ENCODE results near the gene TRIM72.
"Not testable (repeated sequence)": the region's sequence is repeated elsewhere in the genome, so short reads cannot be mapped to it uniquely, and the experiment has no call there.

TRIM72 gene

GRCh38 chr16:31215287-31216162 is 1.6 kb downstream of the TRIM72 start:
- peak; percentile 38 for DNase-seq

GRCh38 chr16:31216422-31217135 is 2.7 kb downstream of the TRIM72 start, which contains the start of gene PYDC1:
Gene PYDC1, minus strand, starts transcription at chr16:31217135. Its CDS starts 107 bp downstream, at chr16:31217028.
- peak; percentile 37 for DNase-seq

- no peak for DNase-seq
Measured at GRCh38 chr16:31217136-31217530, 3.2 kb downstream of the TRIM72 start.

DNA sequence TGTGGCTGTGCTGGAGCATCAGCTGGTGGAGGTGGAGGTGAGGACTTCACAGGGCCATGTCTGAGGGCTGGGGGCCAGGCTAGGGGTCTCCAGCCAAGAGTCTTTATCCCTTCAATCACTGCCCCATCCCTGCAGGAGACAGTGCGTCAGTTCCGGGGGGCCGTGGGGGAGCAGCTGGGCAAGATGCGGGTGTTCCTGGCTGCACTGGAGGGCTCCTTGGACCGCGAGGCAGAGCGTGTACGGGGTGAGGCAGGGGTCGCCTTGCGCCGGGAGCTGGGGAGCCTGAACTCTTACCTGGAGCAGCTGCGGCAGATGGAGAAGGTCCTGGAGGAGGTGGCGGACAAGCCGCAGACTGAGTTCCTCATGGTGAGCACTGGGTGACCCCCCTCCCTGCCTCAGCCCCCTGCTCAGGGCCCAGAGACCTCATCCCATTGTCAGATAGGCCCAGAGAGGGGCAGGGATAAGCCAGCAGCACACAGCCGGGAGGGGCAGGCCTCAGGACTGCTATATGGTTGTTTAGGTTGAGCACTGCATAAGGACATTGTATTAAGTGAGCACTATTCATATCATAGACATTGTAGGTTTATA is 5.3 kb downstream of the TRIM72 start:
- no peak for DNase-seq

DNA sequence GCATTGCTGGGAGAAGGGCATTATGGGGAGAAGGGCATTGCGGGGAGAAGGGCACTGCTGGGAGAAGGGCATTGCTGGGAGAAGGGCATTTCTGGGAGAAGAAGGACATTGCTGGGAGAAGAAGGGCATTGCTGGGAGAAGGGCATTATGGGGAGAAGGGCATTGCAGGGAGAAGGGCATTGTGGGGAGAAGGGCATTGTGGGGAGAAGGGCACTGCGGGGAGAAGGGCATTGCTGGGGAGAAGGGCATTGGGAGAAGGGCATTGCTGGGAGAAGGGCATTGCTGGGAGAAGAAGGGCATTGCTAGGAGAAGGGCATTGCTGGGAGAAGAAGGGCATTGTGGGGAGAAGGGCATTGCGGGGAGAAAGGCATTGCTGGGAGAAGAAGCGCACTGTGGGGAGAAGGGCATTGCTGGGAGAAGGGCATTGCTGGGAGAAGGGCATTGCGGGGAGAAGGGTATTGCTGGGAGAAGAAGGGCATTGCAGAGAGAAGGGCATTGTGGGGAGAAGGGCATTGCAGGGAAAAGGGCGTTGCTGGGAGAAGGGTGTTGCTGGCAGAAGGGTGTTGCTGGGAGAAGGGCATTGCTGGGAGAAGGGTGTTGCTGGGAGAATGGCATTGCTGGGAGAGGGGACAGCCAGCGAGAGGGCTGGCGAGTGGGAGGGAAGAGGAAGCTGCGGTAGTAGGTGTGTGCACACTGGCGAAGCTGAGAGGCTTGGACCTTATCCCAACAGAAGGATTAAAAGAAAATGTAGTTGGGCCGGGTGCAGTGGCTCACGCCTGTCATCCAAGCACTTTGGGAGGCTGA is 7.6 kb downstream of the TRIM72 start:
- no peak for DNase-seq

GRCh38 chr16:31223044-31223443 is 9.1 kb downstream of the TRIM72 start:
- DNase-seq, result no peak

DNA sequence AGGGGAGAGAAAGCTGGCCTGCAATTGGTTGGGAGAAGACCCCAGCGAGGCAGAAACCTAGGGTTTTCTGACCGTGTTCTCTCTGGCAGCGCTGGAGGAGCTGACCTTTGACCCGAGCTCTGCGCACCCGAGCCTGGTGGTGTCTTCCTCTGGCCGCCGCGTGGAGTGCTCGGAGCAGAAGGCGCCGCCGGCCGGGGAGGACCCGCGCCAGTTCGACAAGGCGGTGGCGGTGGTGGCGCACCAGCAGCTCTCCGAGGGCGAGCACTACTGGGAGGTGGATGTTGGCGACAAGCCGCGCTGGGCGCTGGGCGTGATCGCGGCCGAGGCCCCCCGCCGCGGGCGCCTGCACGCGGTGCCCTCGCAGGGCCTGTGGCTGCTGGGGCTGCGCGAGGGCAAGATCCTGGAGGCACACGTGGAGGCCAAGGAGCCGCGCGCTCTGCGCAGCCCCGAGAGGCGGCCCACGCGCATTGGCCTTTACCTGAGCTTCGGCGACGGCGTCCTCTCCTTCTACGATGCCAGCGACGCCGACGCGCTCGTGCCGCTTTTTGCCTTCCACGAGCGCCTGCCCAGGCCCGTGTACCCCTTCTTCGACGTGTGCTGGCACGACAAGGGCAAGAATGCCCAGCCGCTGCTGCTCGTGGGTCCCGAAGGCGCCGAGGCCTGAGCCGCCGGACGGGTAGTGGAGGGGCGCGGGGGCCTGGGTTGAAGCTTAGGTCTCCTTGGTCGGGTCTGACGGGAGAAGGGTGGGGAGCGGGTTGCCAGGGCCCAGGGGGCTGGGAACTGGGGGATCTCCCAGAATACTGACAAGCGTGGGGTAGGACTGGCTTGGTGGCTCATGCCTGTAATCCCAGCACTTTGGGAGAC is 10.4 kb downstream of the TRIM72 start:
- DNase-seq, result no peak

GRCh38 chr16:31225193-31225592 is 11.3 kb downstream of the TRIM72 start:
- DNase-seq, result no peak

DNA sequence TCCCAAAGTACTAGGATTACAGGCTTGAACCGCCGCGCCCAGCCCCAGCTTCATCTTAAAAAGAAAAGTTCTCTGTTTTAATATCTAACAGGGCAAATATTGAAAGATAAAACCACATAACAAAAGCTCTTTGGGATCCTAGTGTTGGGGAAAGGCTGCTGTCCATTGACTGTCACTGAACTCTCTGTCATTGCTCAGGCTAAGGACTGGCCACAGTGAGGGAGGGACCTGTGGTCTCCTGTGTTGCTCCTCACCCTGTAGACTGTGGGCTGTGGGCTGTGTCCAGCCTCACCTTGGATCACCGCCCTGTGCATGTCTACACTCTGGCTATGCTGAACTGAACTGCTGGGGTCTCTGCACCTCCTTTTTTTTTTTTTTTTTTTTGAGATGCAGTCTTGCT is 14.3 kb downstream of the TRIM72 start:
- no peak for DNase-seq

GRCh38 chr16:31229501-31229900 is 15.6 kb downstream of the TRIM72 start:
- DNase-seq, result no peak

GRCh38 chr16:31238041-31238440 is 24.1 kb downstream of the TRIM72 start:
- no peak for DNase-seq

- no peak for DNase-seq
Measured at GRCh38 chr16:31242206-31242605, 28.3 kb downstream of the TRIM72 start.

GRCh38 chr16:31243734-31244670 is 30.1 kb downstream of the TRIM72 start:
- DNase-seq, result no peak

DNA sequence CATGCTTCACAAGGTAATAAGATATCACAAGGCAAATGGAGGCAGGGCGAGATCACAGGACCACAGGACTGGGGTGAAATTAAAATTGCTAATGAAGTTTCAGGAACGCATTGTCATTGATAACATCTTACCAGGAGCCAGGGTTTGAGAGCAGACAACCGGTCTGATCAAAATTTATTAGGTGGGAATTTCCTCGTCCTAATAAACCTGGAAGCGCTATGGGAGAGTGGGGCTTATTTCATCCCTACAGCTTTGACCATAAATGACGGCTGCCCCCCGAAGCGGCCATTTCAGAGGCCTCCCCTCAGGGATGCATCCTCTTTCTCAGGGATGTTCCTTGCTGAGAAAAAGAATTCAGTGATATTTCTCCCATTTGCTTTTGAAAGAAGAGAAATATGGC is 31.7 kb downstream of the TRIM72 start:
- not testable (repeated sequence) for DNase-seq

- DNase-seq, result no peak
Measured at GRCh38 chr16:31246296-31246695, 32.4 kb downstream of the TRIM72 start.

DNA sequence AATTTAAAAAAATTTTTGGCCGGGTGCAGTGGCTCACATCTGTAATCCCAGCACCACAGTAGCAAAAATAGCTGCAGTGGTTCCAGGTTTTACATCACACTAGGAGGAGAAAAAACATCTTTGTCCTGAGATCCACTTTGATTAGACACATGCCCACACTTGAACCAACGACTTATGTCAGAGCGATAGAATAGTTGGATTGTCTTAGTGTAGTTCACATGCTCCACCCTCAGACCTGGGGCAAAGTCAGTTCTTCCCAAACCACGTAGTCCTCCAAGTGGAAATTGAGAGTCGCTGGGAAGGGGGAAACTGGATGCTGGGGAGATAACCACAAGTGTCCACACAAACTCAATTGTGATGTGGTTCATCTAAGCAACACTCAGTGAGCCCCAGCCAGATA is 34.4 kb downstream of the TRIM72 start:
- no peak for DNase-seq

DNA sequence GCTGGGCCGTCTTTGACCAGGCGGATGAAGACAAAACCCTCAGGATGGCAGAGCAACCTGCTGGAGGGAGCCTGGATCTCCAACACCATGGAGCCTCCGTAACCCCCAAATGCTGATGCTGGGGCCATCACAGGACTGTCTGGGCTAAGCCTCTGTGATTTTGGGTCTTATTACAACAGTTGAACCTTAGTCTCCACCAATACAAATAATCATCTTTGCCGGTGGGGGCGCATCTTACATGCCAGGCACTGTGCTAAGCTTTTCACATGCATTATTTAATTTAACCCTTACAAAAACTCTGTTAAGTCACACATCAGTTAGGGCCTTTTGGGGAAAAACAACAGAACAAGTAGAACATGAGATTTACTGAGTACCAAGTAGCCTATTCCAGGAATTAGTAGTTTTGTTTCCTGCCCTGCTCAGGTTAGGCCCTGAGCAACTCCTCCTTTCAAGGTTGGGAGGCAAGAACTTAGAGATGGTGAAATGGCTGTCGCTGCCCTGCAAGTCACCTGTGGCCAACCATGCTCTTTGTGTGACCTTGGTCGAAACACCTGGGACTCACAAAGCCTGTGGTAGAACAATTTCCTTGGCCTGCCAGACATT is 37.0 kb downstream of the TRIM72 start:
- DNase-seq, result no peak

- no peak for DNase-seq
Measured at GRCh38 chr16:31251435-31251834, 37.5 kb downstream of the TRIM72 start.

- peak; percentile 66 for DNase-seq
Measured at GRCh38 chr16:31253642-31254045, 39.7 kb downstream of the TRIM72 start.

DNA sequence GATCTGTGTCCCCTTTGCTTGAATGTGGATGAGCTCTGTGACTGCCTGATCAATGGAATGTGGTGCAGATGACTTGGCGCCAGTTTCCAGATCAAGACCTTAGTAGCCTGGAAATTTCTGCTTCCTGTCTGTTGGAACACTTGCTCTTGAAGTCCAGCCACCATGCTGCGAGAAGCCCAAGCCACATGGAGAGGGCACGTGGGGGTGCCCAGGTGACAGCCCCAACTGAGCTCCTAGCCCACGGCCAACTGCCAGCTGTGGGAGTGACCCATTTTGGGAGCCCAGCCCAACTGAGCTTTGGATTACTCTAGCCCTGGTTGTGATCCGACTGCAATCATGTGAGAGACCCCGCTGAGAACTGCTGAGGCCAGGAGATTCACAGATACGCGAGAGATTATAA is 42.5 kb downstream of the TRIM72 start:
- DNase-seq, result no peak

Data from stimulated activated CD8-positive, alpha-beta memory T cell treated with anti-CD3 and anti-CD28 coated beads, Interleukin-4, amount 100 ng/mL, for 48 hours (primary cell).